HG02678 (cell line): ENCODE measurements around the gene MPPED2.
"Not testable (repeated sequence)": the region's sequence is repeated elsewhere in the genome, so short reads cannot be mapped to it uniquely, and the experiment has no call there.

ENCODE experiments used
- ATAC-seq: cut with Tn5 transposase; IDR thresholded peaks from one replicate; pipeline ENCODE4 v1.9.1; 2021; ENCODE audit warnings: mild to moderate bottlenecking, moderate library complexity; ENCODE audit not compliant: unreplicated experiment

Gene MPPED2

DNA sequence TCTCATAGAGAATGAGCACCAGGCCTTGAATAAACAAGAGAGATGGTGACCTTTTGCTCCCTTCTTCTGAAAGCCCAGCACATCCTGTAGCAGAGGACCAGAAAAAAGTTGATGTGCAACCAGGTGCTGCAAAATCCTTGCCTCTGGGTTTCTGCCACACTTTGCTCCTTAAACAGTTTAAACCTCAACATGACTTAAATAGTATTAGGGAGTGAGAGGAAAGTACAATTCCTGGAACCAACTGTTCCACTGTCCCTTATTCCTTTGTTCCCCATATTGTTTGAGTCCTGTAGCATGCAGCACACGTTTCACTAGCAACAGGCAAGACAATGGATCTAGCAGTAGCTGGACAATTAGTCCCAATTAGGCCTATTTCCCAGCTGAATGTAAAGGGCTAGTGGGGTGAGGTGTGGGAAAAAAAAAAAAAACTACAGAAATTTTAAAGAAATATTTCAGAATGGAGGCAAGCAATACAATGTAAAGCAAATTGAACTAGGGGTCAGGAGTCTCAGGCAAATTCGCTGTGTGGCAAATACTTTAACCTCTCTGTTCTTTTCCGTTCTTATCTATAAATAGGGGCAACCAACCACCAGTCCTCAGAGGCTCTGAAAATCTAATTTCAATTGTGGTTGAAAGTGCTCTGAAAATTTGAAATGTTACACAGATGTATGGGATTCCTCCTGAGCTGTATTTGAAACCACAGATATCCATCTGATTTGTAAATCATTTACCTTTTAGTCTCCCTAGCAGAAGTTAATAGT is 6.6 kb downstream of the MPPED2 start:
- ATAC-seq = no peak

DNA sequence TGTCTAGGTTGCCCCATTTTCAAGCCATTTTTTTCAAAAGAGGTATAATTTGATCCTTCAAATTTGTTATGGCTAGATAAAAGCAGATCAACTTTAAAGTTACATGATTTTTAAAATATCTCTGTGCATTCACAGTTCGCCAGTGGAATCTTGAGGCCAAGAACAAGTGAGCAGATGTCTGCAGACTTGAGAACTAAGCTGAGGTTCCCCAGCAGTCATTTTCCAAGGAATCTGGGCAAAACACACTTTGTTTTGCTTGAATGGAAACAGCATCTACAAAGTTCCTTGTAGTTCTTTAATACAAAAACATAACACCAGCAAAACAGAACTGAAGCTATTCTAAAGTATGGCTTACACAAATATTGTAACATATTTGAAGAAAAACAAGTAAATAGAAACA is 7.7 kb downstream of the MPPED2 start:
- ATAC-seq = no peak

- ATAC-seq = no peak
These were observed 12.2 kb downstream of the MPPED2 start for GRCh38 chr11:30573951-30574350.

DNA sequence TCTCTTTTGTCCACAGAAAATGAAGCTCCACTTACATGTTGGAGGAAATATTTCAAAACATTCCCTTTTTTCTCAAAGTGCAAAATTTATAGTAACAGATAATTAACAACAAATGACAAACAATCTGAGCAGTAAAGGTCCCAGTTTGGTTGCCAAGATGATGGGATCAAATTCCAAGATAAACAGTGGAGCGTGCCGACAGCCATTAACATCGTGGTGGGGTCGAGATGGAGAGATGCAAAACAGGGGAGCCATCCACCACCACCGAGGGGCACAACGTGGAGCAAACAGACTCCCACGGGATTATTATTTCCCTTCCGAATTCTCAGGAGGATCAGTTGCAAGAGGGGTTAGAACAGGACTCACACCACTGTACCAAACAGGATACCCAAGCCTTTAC is 17.2 kb downstream of the MPPED2 start:
- ATAC-seq = no peak

DNA sequence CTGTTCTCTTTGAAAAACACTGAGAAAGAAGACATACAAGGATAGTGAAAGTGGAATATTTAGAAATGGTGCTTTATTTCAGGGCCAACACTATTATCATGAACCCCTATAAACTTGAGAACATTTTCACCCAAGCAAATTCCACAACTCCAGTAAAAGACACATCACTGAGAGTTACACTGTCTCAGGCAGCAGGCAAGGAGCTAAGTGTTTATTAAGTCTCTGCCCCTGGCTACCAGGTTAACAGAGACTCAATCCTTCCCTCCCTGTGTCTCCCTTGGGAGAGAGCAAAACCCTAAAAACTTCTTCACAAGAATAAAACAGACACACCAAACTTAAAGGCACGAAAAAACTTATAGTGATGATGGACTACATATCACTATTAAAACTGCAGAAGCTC is 18.5 kb downstream of the MPPED2 start:
- no peak for ATAC-seq

DNA sequence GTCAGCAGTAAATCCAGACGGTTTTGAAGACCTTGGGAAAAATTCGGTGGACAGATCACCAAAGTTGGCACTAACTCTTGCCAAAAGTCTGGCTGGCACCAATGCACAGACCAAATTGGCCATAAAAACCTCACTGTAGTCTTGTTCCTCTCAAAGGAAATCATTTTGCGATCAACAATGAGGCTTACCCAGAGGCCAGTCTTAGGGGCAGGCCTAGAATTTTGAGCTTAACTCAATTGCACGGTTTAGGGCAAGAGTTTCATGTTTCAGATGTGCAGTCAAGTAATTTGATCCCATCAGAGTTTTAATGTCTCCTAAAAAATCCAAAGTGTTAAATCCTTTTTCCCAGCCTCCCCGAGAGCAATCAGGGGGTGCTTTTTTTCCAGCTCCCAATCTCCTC is 19.0 kb downstream of the MPPED2 start:
- no peak for ATAC-seq

DNA sequence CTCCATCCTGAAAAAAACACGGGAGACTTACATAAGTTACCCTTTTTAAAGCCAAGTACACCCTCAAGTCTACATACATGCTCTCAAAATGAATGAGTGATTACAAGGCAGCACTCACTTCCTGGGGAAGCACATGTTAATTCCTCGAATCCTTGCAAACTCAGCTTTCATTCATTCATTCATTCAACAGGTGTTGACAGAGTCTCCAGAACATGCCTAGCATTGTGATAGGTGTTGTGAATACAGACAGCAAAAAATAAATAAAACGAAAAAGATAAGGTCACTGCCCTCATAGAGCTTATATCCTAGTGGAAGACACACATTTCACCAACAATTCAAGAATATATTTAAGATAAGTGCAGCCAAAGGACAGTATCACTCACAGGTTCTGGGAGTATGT is 19.7 kb downstream of the MPPED2 start:
- ATAC-seq = no peak

DNA sequence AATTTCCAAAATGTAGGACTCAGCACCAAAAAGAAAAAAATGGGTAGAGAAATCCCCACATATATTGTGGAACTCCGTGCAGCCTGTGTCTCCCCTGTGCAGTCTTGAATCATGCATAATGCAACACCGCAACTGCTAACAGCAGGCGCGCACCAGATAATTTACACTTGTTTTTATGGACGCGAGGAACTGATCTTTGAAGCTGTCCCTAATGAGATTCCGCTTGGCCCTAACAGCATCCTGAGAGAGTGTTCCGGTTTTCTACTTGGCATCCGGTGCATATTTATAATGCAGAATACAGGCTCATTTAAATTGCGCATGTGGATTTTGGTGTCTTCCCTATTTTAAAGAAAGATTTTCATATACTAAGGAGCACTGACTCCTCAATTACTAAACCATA is 21.1 kb downstream of the MPPED2 start:
- ATAC-seq = no peak

DNA sequence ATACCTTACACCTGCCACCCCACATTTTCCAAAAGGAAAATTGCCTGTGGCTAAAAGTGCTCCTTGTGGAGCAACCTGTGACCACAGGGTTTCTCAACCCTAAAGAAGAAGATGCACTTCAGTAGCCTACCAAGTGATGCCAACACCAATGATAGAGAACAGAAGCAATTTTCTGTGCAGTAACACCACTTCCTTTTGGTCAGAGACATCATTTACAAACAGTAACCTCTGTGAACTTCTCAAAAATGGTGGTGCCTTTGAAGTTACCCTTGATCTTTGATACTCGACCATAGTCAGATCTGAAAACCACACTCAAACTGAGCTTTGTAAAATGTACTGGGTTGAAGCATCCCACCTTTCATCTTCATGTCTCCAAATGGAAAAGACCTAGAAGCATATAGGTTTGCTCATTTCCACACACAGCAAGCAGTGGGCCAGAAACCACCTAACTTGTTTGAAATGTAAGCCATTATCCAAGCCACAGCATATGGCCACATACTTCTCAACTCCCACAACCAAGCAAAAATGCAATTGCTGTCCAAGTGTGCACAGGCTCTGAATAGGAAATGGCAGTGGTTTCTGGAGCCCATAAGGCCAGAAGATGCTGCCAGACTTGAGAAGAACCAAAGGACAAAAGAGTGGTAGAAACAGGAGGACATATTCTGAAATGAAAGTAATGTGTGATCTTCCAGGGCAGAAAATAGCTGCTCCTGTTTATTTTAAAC is 24.3 kb downstream of the MPPED2 start:
- no peak for ATAC-seq

GRCh38 chr11:30560206-30561106 is 25.7 kb downstream of the MPPED2 start:
- no peak for ATAC-seq

GRCh38 chr11:30559004-30559403 is 27.1 kb downstream of the MPPED2 start:
- ATAC-seq = no peak

GRCh38 chr11:30554587-30554986 is 31.6 kb downstream of the MPPED2 start:
- not testable (repeated sequence) for ATAC-seq

DNA sequence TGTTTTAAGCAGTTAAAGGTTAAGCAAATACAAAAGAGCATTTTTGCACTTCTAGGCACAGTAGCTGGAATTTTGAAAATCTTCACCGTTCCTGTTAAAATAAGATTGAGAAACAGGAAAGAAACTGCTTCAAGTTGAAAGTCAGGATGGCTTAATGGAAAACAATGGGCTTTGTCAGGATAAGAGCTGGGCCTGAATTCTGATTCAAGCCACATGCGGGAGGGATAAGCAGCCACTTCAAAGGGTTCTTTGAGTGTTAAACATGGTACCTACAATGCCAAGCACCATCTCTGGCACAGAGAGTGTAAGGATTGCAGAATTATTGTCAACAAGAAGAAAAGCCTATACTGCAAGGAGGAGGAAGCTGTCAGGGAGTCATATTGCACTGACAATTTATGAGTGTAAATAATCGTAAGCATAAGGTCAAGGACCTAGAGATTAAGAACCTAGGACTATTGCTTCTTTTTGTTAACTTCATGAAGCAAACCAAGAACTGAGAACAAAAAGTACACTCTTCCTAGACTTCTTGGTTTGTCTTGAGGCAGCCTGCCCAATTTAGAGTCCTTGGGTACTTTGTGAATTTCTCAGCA is 32.5 kb downstream of the MPPED2 start:
- no peak for ATAC-seq

- ATAC-seq = no peak
These were observed 33.3 kb downstream of the MPPED2 start for GRCh38 chr11:30552839-30553238.

- ATAC-seq = no peak
These were observed 36.1 kb downstream of the MPPED2 start for GRCh38 chr11:30550022-30550542.

GRCh38 chr11:30549565-30549964 is 36.6 kb downstream of the MPPED2 start:
- no peak for ATAC-seq

DNA sequence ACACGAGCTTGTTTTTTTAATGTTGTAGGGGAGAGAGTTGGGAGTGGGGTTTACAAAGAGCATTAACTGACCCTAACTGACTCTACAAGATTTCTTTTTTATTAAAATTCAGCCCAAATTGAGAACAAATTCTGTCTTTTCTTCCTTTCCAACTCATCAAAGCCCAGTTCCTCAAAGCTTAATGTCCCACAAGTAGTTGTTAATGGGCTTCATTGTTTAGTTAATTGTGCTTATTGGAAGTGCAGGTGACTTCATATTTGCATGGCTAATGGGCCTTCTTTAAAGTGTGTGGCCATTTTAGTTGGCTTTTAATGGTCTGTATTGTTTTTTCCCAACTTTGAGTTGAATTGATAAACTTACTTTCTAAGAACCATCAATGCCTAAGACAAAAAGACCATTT is 39.8 kb downstream of the MPPED2 start:
- ATAC-seq = no peak

- ATAC-seq = no peak
These were observed 40.6 kb downstream of the MPPED2 start for GRCh38 chr11:30545507-30545906.

DNA sequence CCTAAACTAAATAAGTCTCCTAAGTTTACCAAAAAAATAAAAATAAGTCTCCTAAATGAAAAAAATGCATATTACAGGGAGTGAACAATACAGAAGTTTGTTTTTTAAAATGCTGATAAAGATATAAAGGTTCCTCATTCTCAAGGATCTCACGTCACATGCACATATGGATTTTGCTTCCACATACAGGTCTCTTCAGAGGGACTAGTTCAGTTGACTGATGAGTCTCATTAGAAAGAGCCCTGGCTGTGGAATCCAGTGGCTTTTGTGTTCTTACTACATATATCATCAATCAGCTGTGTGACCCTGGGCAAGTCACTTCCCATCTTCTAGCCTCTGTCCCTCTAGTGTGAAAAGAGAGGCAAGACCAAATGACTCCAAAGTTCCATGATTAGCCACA is 43.1 kb downstream of the MPPED2 start:
- no peak for ATAC-seq

- ATAC-seq = no peak
These were observed 45.4 kb downstream of the MPPED2 start for GRCh38 chr11:30540781-30541180.

GRCh38 chr11:30538251-30538650 is 47.9 kb downstream of the MPPED2 start:
- no peak for ATAC-seq
